Right atrium auricular region (tissue), 2 donors: ENCODE results near the gene ST6GALNAC3. TPM values are rescaled to one million over a fixed set of nuclear protein-coding genes. Genes with fewer than 3 reads are reported as not detected.

ENCODE experiments used
- DNase-seq: peaks from one replicate; pipeline ENCODE4 v3.0.0-alpha.2; 2019; ENCODE audit warnings: low spot score
- H3K27ac ChIP-seq, 2 donors: fragments of 200-600 bp; sonication (generic); 1 replicate in 1 of 2; 2 replicates in 1 of 2; pipeline ENCODE4 v1.5.1; 2016 to 2019
- H3K27me3 ChIP-seq, 2 donors: fragments of 200-600 bp; sonication (generic); one replicate each; pipeline versions ENCODE4 v1.5.1 to v1.6.0; 2017 to 2019
- H3K36me3 ChIP-seq: fragments of 200-600 bp; sonication (generic); one replicate; pipeline ENCODE4 v1.5.1; 2016
- H3K4me1 ChIP-seq, 2 donors: fragments of 200-600 bp; sonication (generic); one replicate each; pipeline versions ENCODE4 v1.5.1 to v1.6.0; 2017 to 2019
- H3K4me3 ChIP-seq, 2 donors: fragments of 200-600 bp; sonication (generic); 1 replicate in 1 of 2; 2 replicates in 1 of 2; pipeline ENCODE4 v1.5.1; 2017 to 2019; ENCODE audit warnings: mild to moderate bottlenecking in 1 of 2, moderate library complexity in 1 of 2
- H3K9me3 ChIP-seq, 2 donors: fragments of 200-600 bp; sonication (generic); one replicate each; pipeline ENCODE4 v1.5.1; 2019
- total RNA-seq, 2 donors: library from RNA; depleted of rRNA; stranded (reverse); fragments of >200 nt; gene quantifications; one replicate each; pipeline ENCODE4 v1.1.0, GENCODE V29; 2016
- TF ChIP-seq, protein P1 (sequence below), 2 donors: fragments of 200-600 bp; sonication (generic); IDR thresholded peaks; one replicate each; pipeline ENCODE4 v1.5.1; 2019; ENCODE audit warnings: antibody characterized with exemption in 2 of 2

The ST6GALNAC3 gene
- total RNA-seq, 2 donors from 2014 or later, result 6.8 to 9.3 TPM

GRCh38 chr1:76145332-76145731, 70.8 kb downstream of the ST6GALNAC3 start:
- Histone ChIP-seq H3K9me3 (no peaks in the 10 kb centered on the region), H3K27ac (no peak overlapping the region), H3K4me3 (no peak overlapping the region), H3K27me3 (no peaks in the 10 kb centered on the region), H3K4me1 (peaks cover 0 to 9% of the 10 kb centered on the region in 2 donors), H3K36me3 (no peaks in the 10 kb centered on the region)
- no peak for DNase-seq
- TF ChIP-seq, protein P1, sequence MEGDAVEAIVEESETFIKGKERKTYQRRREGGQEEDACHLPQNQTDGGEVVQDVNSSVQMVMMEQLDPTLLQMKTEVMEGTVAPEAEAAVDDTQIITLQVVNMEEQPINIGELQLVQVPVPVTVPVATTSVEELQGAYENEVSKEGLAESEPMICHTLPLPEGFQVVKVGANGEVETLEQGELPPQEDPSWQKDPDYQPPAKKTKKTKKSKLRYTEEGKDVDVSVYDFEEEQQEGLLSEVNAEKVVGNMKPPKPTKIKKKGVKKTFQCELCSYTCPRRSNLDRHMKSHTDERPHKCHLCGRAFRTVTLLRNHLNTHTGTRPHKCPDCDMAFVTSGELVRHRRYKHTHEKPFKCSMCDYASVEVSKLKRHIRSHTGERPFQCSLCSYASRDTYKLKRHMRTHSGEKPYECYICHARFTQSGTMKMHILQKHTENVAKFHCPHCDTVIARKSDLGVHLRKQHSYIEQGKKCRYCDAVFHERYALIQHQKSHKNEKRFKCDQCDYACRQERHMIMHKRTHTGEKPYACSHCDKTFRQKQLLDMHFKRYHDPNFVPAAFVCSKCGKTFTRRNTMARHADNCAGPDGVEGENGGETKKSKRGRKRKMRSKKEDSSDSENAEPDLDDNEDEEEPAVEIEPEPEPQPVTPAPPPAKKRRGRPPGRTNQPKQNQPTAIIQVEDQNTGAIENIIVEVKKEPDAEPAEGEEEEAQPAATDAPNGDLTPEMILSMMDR (IDR thresholded peaks at IDR 0.05), result no peak

- no peak for DNase-seq
- peaks cover 0 to 15% of the 10 kb centered on the region in 2 donors for H3K4me1 ChIP-seq
- TF ChIP-seq, protein P1 (IDR thresholded peaks at IDR 0.05), result no peak
- H3K27ac ChIP-seq, result no peak overlapping the region
- H3K27me3 ChIP-seq, result no peaks in the 10 kb centered on the region
- no peaks in the 10 kb centered on the region for H3K9me3 ChIP-seq
- H3K36me3 ChIP-seq, result no peaks in the 10 kb centered on the region
- H3K4me3 ChIP-seq, result no peak overlapping the region
These were observed 71.6 kb downstream of the ST6GALNAC3 start for GRCh38 chr1:76146184-76146583.

- Histone ChIP-seq H3K4me3 (no peak overlapping the region), H3K9me3 (no peaks in the 10 kb centered on the region), H3K36me3 (no peaks in the 10 kb centered on the region), H3K4me1 (peaks cover 0 to 8% of the 10 kb centered on the region in 2 donors), H3K27ac (no peak overlapping the region), H3K27me3 (no peaks in the 10 kb centered on the region)
- TF ChIP-seq, protein P1 (IDR thresholded peaks at IDR 0.05), result no peak
- DNase-seq, result no peak
These were observed 73.4 kb downstream of the ST6GALNAC3 start for GRCh38 chr1:76147917-76148316.

DNA sequence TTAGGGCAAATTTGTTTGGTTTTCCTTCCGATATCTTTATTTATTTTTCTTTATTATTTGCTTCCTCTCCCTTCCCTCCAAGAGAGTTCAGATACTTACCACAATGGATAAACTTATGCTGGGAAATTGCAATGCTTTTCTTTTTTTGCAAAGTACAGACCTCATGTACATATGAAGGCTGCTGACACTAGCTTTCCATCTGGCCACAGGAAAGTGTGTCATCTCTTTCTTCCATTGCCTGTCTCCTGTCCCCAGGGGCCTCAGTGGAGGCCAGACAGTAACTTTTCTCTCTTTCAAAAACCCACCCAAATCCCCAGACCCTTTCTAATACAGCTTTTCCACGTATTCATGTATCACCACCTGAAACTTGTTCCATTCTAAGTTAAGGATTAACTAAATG, 73.9 kb downstream of the ST6GALNAC3 start:
- DNase-seq, result no peak
- no peak overlapping the region for H3K27ac ChIP-seq
- peaks cover 0 to 7% of the 10 kb centered on the region in 2 donors for H3K4me1 ChIP-seq
- TF ChIP-seq, protein P1 (IDR thresholded peaks at IDR 0.05), result no peak
- H3K27me3 ChIP-seq, result no peaks in the 10 kb centered on the region
- no peak overlapping the region for H3K4me3 ChIP-seq
- H3K36me3 ChIP-seq, result no peaks in the 10 kb centered on the region
- H3K9me3 ChIP-seq, result no peaks in the 10 kb centered on the region

DNA sequence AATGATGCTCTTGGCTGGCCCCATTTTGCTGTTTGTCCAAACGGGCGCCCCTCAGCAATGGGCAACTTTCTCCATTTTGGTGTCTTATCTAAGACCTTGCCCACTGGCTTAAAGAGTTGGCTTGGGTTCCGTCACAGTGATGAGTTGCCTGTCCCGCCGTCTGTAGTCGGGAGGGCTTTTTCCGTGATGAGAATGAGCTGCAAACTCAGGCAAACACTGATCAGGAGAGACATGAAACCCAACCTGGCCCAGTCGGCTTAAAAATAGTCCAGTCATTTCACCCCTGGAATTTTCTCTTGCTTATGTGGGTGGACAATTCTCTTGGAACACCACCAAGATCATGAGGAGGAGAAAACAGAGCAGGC, 79.3 kb downstream of the ST6GALNAC3 start:
- H3K9me3 ChIP-seq, result no peaks in the 10 kb centered on the region
- peaks cover 0 to 17% of the 10 kb centered on the region in 2 donors for H3K4me1 ChIP-seq
- H3K4me3 ChIP-seq, result no peak overlapping the region
- DNase-seq, result no peak
- peak overlapping the region in 1 of 2 donors; percentile 9 for H3K27ac ChIP-seq
- H3K27me3 ChIP-seq, result no peaks in the 10 kb centered on the region
- TF ChIP-seq, protein P1 (IDR thresholded peaks at IDR 0.05), result no peak
- H3K36me3 ChIP-seq, result no peaks in the 10 kb centered on the region

- TF ChIP-seq, protein P1 (IDR thresholded peaks at IDR 0.05), result peak; percentile 87 to 93
- H3K36me3 ChIP-seq, result no peaks in the 10 kb centered on the region
- DNase-seq, result peak; percentile 75
These were observed 79.8 kb downstream of the ST6GALNAC3 start for GRCh38 chr1:76154206-76154956.

More at GRCh38 chr1:76154206-76154956, 79.8 kb downstream of the ST6GALNAC3 start:
- Histone ChIP-seq H3K27ac (peak overlapping the region; percentile 9 to 41), H3K4me3 (peak overlapping the region; percentile 16 to 33), H3K27me3 (no peaks in the 10 kb centered on the region), H3K9me3 (no peaks in the 10 kb centered on the region), H3K4me1 (peaks cover 0 to 17% of the 10 kb centered on the region in 2 donors)
